ENCODE data around the gene TMEM202.

DNA sequence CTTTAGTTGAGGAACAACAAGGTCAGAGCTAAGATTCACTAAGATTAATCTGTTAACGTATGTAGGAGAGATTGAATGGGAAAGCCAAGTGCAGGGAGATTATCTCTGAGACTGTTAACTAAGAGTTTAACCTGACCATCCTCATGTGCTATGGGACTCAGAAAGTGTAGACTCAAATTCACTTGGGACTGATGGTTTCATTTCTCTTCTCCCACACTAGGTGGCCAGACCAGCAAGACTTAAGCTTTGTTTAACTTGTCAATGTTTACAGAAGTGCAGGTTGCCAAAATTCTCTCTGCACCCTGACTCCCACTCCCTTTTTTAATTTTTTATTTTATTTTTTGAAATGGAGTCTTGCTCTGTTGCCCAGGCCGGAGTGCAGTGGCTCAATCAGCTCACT, 16.0 kb upstream of the TMEM202 start:
- TF ChIP-seq CTCF (conservative IDR thresholded peaks at IDR 0.05; ENCODE audit: low read length): peak; percentile 33
- no peak for TF ChIP-seq EZH2phosphoT487 (IDR thresholded peaks at IDR 0.05; ENCODE audit: borderline replicate concordance)

Data from Loucy (cell line).